PFSK-1 (cell line): Measurements from ENCODE around the gene ATOH8.

ENCODE experiments used
- FOXP2 ChIP-seq: optimal IDR thresholded peaks from 2 replicates; pipeline ENCODE3; 2011; ENCODE audit warnings: borderline replicate concordance, control low read depth, inconsistent platforms; ENCODE audit not compliant: insufficient read depth; ENCODE audit errors: extremely low read length, extremely low read depth
- POLR2AphosphoS5 ChIP-seq: IDR thresholded peaks from 2 replicates; pipeline ENCODE4 v1.6.1; 2012; ENCODE audit warnings: low read depth, mild to moderate bottlenecking, control low read depth, low read length, moderate library complexity
- REST ChIP-seq, 2 experiments: IDR thresholded peaks; 2 replicates each; pipeline versions ENCODE4 v1.6.1 to v1.8.0; 2011 to 2012; ENCODE audit warnings: low read depth in 2 of 2, low read length in 2 of 2, control low read depth in 1 of 2, inconsistent platforms in 1 of 2, mild to moderate bottlenecking in 1 of 2, moderate library complexity in 1 of 2; ENCODE audit not compliant: insufficient read depth in 1 of 2
- SIN3A ChIP-seq: IDR thresholded peaks from 2 replicates; pipeline ENCODE4 v1.6.1; 2012; ENCODE audit warnings: mild to moderate bottlenecking, low read length, moderate library complexity, borderline replicate concordance; ENCODE audit not compliant: insufficient read depth
- TAF1 ChIP-seq: IDR thresholded peaks from 2 replicates; pipeline ENCODE4 v1.6.1; 2012; ENCODE audit warnings: low read length, control low read depth, borderline replicate concordance; ENCODE audit not compliant: insufficient read depth

Gene ATOH8

GRCh38 chr2:85819811-85820510 is 66.2 kb downstream of the ATOH8 start:
- TF ChIP-seq POLR2AphosphoS5 (no peak), REST (IDR thresholded peaks at IDR 0.05; ENCODE audit: insufficient read depth in 1 of 2, low read depth in 2 of 2, low read length in 2 of 2) (no peak), SIN3A (no peak), TAF1 (no peak), FOXP2 (no peak)

DNA sequence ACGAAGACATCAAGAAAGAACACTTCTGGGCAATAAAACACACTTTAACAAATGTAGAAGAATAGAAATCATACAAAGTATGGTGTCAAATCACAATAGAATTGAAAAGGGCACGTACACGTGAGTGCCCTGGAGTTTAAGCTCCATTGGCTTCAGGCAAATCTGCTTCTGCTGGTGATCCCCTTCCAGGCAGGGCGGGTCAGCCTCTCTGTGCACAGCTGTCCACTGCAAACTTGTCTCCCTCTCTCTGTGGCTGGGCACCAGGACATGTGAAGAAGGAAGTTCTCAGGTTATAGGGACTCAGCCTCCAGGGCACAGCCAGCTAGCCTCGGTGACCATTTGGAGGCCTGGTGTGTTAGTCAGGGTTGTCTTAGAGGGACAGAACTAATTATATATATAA is 69.0 kb downstream of the ATOH8 start:
- TF ChIP-seq REST (IDR thresholded peaks at IDR 0.05; ENCODE audit: insufficient read depth in 1 of 2, low read depth in 2 of 2, low read length in 2 of 2), result no peak
- no peak for TF ChIP-seq FOXP2
- TF ChIP-seq SIN3A, result no peak
- no peak for TF ChIP-seq TAF1
- no peak for TF ChIP-seq POLR2AphosphoS5

DNA sequence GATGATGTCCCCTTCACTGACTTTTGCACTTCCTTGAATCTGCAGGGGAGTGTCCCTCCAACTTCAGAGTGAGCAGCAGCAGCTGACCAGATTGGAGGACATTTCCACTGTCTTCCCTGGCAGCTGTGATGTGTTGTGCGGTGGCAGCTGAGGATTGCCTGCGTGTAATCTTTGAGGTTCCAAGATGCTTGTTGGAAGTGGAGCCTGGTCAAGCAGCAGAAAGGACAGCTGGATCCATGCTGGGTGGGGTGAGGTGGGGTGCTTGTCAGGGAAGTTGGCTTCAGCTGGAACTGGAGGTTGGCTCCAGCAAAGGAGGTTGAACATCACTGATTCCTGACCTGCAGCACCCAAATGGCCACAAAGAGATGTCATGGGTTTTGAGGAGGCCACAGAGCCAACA is 70.2 kb downstream of the ATOH8 start:
- TF ChIP-seq REST (IDR thresholded peaks at IDR 0.05; ENCODE audit: insufficient read depth in 1 of 2, low read depth in 2 of 2, low read length in 2 of 2) (no peak), TAF1 (no peak), POLR2AphosphoS5 (no peak), SIN3A (no peak), FOXP2 (no peak)

DNA sequence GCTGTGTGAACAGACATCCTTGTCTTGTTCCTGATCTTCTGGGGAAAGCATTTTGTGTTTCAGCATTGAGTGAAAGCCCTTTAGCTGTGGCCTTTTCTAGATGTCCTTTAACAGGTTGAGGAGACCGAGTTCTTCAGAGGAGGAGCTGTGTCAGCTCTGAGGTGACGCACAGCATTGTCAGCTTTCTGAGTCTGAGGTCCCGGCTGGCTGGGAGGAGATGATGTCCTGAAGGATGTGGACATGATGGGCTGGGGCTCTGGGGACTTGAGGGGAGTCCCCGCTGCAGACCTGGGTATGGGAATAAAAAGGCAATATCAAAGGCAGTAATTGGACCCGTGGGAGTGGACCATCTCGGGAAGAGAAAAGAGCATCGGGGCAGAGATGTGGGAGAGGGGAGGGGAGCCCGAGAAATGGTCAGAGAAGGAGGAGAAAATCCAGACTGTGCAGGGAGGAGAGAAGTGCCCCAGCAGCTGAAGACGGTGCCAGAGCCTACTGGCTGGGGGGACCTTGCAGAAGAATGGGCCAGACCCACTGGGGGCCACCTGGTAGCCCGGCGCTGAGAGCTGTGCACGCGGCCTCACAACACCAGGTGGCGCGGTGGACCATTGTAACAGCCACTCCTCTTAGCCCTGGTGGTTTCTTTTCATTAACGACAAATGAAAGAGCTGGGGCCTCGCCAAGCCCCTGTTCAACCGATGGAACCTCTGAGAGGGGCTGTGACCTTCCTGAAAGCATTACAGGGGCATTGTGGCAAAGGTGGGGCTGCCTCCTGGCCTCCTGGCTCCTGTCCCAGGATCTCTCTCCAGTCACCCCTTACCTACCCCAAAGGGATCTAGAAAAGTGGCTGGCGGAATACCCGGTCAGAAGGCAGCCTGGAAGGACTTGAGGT is 73.4 kb downstream of the ATOH8 start:
- no peak for TF ChIP-seq TAF1
- no peak for TF ChIP-seq SIN3A

DNA sequence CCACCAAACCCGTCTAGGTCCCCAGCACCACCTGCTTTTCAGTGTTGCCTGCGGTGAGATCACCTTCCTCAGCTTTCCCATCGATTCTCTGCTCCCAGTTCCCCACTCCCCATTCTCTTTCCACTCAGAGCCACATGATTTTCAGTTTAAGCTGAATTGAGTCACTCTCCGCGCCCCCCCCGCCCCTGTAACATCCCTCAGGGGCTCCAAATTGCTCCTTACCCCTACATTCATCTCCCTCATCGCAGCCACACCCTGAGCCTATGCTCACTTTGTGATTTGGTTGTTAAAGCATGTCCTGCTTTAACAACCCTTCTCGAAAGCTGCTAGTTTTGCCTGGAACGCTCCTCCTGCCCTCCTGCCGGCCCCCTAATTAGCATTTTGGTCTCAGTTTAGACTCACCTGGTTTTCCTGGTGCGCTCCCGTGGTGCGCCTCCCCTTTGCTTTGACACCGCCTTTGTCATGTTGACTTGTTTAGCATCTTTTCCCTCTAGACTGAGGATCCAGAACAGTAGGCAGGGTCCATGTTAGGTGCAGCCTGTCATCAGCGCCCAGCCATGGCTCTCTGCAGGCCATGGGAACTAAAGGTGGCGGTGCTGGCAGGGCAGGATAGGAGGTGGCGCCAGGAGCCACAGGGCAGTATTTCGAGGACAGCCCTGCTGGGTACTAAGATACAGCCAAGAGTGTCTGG is 74.2 kb downstream of the ATOH8 start:
- TF ChIP-seq POLR2AphosphoS5, result no peak
- TF ChIP-seq SIN3A, result no peak
- no peak for TF ChIP-seq FOXP2
- no peak for TF ChIP-seq REST (IDR thresholded peaks at IDR 0.05; ENCODE audit: insufficient read depth in 1 of 2, low read depth in 2 of 2, low read length in 2 of 2)
- no peak for TF ChIP-seq TAF1
